NCI-H2171 (cell line): ENCODE measurements around the gene MAP1A.

Experiments used
- DNase-seq: peaks from one replicate; lab custom pipeline; 2025; lab: John Stamatoyannopoulos, UW

MAP1A gene

DNA sequence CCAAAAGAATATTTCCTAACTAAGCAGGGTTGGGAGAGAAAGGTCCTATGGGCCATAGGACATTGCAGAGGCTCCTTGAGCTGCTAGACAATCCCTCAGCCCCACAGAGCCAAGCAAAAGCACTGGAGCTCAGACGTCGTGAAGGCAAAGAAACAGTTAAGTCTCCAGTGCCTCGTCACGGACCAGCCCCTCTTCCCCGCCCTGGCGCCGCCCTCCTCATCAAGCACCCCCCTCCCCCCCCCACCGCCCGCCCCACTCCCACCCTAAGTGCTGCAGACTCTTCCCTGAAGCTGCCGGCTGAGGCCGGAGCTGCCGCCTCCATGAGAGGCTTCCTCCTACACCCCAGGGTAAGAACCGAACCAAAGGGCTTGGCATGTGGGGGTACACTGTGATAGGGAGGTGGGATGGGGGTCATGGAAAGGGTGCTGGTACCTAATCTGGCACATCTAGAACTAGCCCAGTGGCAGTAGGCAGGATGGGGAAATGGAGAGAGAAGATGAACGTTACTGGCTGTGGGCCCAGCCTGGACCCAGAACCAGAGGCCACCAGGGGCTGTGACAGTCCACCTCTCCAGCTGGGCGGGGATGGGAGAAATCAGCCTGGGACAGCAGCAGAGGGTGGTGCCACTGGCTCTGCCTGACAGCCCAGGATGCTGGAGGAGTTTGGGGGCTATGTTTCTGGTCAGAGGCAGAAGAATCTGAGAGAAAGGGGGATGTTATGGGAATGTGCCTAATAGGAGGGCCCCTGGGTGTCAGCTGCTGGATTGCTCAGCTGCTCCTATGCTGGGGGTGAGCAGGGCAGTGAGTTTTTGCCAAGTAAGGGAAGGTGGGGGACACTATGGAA lies at the start of gene MAP1A:
TSS of gene MAP1A (plus strand) at position 255 of the 843 bp plus-strand sequence. CDS start 3,866 bp downstream, outside the sequence.
- peak; percentile 75 for DNase-seq

DNA sequence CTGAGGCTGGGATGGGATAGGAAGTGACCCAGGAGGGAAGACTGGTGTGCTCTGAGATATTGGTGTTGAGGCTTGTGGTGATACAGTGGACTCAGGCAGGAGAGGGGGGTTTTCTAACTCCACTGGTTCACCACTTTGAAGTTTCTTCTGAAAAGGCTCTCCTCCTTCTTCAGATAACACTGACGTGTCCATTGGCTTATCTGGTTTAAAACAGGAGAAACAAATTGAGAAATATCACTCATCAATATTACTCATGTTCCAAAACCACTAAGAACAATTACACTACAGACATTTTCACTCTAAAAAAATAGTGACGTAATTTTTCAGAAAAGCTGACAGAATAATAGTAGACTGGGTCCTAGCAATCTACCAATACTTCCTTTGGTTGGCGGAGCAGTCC lies 47.5 kb upstream of the MAP1A start:
- no peak for DNase-seq

GRCh38 chr15:43471975-43472374 lies 45.4 kb upstream of the MAP1A start:
- DNase-seq = no peak

DNA sequence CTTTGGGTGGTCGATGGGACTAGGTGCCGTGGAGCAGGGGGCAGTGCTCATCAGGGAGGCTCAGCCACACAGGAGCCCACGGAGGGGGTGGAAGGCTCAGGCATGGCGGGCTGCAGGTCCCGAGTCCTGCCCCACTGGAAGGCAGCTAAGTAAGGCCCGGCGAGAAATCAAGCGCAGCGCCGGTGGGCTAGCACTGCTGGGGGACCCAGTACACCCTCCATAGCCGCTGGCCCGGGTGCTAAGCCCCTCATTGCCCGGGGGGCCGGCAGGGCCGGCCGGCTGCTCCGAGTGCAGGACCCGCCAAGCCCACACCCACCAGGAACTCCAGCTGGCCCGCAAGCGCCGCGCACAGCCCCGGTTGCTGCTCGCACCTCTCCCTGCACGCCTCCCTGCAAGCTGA lies 43.5 kb upstream of the MAP1A start:
- DNase-seq = no peak

DNA sequence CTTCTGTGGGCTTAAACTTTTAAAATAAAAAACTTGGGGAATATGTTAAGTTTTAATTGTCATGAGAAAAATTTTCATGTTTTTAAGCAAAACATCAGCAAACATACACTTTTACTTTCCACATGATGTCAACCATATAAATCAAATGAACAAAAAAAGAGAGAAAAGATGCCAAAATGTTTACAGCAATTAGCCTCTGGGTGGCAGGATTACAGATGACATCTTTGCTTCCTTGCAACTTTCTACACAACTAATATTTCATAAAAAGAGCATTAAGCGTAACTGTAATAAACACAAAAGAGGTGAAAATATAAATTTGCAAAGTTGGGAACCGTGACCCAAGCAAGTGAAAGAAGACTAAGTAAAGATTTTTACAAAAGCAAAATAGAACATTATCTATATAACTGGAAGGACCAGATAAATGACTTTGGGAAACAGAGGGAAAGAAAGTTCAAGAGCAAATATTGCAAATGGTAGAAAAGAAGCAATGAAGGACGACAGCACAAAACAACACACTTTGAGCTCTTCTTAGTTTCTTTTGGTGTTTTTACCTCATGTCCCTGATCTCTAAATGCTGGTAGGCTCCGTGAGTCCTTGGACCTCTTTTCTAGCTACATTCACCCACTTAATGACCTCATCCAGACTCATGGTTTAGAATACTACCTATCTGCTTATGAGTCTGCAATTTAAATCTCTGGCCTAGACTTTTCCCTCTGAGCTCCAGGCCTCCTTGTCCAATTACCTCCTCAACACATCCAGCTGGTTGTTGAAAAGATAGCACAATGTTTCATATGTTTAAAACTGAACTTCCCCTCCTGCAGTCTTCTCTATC lies 33.9 kb upstream of the MAP1A start:
- no peak for DNase-seq

DNA sequence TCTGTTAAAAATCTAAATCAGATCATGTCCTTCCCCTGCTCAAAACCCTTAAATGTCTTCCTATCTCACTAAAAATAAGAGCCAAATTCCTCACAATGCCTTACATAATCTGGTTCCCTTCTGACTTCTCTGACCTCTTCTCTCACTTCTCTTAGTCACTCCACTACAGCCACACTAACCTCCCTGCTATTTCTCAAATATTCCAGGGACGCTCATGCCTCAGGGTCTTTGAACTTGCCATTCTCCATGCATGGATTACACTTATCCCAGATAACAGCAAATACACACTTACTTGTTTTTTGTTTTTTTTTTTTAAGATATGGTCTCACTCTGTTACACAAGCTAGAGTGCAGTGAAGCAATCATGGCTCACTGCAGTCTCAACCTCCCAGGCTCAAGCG lies 33.0 kb upstream of the MAP1A start:
- DNase-seq = no peak

- no peak for DNase-seq
These were observed 30.0 kb upstream of the MAP1A start for GRCh38 chr15:43487271-43487895.

GRCh38 chr15:43488790-43489189 lies 28.6 kb upstream of the MAP1A start:
- DNase-seq = no peak

DNA sequence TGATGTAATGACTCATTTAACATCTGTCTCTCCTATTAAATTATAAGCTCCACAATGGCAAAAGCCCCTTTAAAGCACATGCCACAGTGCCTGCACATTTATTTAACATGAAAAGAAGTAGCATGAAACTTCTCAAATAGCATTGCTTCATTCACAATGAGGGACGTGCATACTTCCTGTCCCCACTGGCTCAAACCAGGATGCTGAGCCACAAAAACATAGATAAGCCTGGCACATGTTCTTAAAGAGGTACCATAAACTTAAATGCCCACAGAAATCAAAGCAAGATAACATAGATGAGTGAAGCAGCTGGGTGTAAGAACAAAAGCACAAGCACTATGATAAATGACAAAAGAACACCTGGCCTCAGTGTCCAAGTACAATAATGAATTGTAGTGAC lies 28.2 kb upstream of the MAP1A start:
- no peak for DNase-seq

DNA sequence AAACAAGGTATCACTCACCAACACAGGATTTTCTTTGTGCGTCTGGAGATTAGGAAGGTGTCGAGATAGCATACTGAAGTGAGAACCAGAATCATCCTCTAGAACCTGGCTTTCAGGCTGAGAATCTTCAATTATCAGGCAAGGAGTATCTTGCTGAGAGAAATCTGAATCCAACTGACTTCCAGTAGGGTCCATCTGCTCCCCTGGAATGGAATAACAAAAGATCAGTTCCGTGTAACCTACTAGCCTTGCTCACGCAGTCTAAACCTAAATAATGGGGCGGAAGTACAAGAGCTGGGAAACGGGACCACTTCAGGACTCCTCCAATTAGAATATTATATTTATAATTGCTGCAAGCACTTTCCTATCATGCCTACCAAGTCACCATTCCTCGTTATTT lies 25.1 kb upstream of the MAP1A start:
- DNase-seq = no peak

GRCh38 chr15:43492673-43493601 lies 24.5 kb upstream of the MAP1A start, which contains the start of gene TP53BP1:
TP53BP1 (minus strand) TSS chr15:43493156; CDS start chr15:43493043, 113 bp downstream.
- peak; percentile 92 for DNase-seq

- no peak for DNase-seq
These were observed 23.5 kb upstream of the MAP1A start for GRCh38 chr15:43493703-43494472.

- no peak for DNase-seq
These were observed 18.4 kb upstream of the MAP1A start for GRCh38 chr15:43498990-43499389.

GRCh38 chr15:43499635-43500034 lies 17.8 kb upstream of the MAP1A start:
- no peak for DNase-seq

- no peak for DNase-seq
These were observed 11.7 kb upstream of the MAP1A start for GRCh38 chr15:43505738-43506137.

DNA sequence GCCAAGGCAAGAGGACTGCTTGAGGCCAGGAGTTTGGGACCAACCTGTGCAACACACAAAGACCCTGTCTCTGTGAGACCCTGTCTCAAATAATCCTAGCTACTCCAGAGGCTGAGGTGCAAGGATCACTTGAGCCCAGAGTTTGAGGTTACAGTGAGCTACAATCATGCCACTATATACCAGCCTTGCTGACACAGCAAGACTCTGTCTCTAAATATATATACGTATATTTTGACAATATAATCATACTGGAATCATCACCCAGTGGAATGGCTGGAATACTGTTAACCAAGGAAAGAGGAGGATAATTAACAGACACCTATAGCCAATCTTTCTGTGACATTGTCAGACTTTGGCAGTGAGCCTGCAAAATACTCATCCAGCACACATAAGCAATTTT lies 9.0 kb upstream of the MAP1A start:
- DNase-seq = no peak

DNA sequence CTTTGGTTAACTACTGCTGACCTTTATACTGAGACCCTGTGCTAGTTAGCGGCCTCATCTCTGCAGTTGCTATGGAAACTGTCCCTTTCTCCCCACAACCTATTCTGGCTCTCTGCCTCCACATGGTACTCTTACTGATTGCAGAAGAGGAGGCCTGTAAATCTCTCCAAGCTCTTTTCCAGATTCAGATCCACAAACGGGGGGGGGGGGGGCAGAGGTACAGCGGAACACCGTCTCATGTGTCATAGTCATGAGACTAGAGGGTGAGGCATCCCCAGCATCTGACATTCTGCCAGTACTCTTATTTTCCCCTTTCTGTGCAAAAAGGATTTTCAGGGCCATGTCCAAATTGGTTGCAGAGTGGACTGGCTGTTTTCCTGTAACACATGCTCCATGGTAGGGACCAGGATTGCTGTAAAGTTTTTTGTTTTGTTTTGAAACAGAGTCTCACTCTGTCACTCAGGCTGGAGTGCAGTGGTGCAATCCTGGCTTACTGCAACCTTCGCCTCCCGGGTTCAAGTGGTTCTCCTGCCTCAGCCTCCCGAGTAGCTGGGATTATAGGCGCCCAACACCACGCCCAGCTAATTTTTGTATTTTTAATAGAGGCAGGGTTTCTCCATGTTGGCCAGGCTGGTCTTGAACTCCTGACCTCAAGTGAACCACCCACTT lies 8.3 kb upstream of the MAP1A start:
- DNase-seq = no peak

DNA sequence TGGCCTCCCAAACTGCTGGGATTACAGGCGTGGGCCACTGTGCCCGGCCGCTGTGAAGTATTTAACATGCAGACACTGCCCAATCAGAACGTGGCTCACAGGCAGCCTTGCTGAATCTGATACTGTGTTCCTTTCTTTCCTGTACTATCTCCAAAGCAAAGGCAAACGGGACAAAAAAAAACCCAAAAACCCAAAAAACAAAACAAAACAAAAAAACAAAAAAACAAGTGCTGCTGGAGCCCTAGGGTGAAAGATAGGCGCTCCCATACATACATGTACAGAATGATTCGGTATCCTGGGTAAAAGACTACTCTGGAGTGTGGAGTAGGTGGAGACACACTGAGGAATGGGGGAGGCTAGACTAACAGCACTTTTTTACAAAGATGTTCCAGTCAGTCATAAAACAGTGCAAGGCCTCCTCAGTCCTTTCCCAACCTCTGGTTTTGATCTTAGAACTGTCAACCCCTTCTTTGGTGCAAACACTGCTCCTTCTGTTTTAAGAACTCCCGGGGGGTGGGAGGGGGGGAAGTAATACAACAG lies 7.7 kb upstream of the MAP1A start:
- DNase-seq = no peak

- peak; percentile 99 for DNase-seq
These were observed 7.0 kb upstream of the MAP1A start for GRCh38 chr15:43510200-43511011.
